Brain pericyte (primary cell): Measurements from ENCODE around the gene STXBP5.

ENCODE experiments used
- DNase-seq: peaks from one replicate; pipeline ENCODE4 v3.0.0-alpha.2; 2012; ENCODE audit warnings: low read depth, low spot score

The STXBP5 gene

DNA sequence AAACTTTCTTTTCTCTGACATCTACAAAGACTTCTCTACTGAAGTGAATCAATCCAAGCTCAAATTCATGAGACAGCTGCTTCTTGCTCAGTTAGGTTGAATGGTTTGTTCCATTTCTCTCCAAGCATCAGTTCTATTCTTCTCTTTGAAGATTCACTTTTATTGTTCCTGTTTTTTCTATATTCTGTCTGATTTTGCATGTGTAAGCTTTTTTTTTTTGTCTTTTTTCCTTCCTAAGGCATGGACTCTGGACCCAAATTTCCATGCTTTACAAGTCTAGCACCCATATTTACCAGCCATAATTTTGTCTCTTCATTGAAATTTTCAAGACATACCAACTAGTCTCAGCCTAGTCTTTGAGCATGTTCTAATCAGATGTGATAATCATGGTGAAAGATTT is 25.9 kb upstream of the STXBP5 start:
- no peak for DNase-seq

DNA sequence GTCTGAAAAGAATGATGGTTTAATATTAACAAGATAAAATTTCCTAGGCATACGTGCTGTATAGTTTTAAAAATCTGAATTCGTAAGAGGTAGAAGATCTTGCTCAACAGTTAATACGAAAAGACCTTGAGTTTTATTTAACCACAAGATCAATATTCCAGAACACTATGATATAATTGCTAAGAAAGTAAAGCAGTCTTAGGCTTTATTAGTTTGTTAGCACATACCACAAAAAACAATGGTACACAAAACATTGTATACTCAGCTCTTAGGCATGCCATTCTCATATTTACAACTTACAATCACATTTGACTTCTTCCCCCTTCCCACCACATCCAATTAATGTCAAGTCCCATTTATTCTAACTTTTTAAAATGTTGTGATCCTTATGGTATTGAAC is 24.4 kb upstream of the STXBP5 start:
- no peak for DNase-seq

DNA sequence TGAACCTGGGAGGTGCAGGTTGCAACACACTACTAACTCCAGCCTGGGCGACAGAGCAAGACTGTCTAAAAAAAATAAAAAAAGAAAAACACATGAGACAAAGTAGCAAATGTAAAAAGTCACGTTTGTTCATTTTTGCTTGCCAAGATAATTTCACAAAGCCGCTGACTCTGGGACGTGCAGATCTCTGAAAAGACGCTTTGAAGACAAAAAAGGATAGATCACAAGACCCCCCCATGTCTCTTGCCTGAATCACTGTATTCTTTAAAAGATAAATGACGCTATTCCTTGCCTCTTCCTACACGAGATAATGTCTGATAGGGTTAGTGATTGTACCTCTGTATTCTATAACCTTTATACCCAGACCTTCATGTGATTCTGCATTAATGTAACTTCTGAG is 23.3 kb upstream of the STXBP5 start:
- no peak for DNase-seq

DNA sequence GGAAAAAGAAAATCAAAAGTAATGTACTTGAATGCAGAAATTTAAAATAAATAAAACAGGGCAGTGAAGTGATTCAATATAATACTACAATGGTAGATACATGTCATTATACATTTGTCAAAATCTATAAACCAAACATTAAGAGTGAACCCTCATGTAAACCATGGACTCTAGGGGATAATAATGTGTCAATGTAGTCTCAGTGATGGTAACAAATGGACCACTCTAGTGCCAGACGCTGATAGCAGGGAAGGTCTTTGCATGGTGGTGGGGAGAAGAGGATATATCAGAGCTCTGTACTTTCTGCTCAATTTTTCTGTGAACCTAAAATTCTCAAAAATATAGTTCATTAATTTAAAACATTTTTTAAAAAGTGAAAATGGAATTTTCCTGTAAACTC is 19.8 kb upstream of the STXBP5 start:
- no peak for DNase-seq

DNA sequence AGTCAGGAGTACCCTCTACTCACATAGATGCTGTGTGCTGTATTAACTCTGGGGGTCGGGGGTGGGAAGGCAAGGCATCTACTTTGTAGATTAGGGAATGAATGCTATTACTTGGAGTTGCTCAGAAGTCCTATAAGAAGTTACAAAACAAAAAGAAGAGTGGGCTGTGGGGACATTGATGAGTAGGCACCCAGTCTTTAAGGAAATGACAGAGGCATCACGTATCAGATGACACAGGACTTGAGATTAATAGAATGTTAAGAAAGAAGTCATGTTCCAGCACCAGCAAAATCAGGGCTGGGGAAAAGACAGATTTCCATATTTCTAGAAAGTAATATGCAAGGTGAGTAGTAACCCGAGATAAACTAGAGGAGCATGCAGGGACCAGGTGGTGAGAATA is 19.0 kb upstream of the STXBP5 start:
- no peak for DNase-seq

DNA sequence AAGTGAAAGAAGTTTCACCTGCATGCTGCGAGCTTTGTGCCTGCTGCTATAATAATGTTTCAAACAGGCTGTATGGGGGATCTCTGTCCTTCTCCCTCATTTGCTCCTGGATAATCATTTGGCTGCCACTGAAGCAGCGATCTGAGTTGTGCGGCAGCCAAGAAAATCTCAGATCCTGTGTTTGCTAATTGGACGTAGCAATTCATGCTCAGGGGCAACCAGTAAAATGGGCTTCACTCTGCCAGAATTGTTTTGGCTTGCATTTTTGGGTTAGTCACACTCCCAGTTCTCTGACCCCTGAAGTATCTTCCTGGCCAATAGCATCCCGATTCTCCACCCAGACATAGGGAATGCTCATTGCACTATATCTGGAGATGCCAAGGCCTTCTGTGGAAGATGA is 13.7 kb upstream of the STXBP5 start:
- no peak for DNase-seq

DNA sequence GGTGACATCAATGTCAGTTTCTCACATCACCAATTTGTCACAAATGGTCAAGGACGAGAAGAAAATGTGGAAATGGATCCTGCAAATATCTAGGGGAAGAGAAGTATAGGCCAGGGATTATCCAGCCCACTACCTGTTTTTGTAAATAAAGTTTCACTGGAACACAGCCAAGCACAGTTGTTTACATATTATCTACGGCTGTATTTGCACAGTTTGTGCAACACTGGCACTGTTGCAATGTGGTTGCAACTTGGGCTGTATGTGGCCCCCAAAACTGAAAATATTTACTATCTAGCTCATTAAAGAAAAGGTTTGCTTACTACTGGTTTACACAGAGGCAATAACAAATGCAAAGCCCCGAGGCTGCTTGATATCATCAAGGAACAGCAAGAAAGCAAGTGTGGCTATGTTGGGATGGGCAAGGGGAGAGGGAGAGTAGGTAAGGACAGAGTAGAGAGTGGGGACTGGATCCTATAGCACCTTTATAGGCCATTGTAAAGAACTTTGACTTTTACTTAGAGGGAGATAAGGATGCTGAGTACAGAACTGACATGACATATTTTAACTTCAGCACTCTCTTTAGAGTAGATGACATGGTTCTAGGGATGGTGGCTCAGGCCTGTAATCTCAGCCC is 11.8 kb upstream of the STXBP5 start:
- DNase-seq = no peak

DNA sequence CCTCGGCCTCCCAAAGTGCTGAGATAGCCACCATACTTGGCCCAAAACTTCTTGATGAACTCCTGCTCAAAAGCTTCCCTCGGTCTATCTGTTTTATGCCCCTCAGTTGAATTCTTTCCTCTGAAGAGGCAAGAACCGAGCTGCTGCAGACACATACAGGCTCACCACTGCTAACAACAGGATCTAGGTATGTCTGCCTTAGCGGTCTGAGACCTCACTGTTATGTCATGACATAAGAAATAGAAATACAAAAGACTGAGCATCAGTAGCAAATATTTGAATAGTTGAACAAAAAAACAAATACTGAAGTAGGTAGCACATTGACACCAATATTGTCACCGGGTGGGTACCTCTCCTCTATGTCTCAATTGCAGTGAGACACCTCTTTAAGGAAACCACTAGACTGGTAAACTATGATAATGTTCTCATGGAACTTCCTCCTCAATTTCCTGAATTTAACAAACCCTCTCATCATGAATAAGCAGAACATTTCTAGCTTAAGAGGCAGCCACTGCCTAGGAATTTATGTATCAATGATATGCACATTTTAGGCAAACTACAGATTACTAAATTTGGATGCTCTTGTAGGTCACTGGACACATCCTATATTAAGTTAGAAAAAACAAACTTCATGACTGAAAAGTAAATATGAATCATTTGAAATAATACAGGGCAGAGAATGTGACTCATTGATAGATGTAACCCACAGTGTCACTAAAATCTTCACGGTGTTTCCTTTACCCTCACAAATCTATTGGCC is 9.4 kb upstream of the STXBP5 start:
- DNase-seq = no peak

DNA sequence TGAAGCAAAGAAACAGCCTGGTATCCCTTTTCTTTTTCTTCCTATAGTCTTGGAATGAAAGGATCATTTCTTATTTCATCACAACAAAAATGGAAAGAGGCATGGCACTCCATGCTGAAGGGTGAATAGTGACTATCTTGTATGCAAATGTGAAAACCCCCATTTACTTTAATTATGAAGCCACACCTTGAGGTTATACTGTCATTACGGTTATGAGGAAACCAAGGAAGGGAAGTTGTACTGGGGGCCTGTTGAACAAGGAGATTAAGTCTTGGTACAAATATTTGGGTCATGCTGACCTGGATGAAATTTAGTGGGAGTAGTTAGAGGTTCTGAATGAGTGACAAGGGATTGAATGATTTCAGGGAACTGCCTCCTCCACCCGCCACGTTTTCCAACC is 8.7 kb upstream of the STXBP5 start:
- no peak for DNase-seq

DNA sequence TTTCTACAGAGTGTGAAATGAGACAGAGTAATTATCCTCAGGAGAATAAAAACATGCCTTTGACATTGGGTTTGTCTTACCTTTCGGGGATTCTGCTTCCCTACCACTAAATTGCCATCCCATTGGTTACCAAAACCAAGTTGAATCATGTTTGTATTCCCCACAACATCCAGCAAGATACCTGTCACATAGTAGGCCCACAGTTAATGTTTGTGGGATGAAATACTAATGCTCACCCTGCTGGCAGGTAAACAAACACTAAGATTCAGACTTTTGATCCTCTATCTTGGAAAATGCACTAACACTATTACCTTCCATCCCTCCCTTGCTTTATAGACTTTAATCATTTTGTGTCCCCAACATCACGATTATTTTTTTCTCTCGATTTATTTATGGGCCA is 8.2 kb upstream of the STXBP5 start:
- no peak for DNase-seq

DNA sequence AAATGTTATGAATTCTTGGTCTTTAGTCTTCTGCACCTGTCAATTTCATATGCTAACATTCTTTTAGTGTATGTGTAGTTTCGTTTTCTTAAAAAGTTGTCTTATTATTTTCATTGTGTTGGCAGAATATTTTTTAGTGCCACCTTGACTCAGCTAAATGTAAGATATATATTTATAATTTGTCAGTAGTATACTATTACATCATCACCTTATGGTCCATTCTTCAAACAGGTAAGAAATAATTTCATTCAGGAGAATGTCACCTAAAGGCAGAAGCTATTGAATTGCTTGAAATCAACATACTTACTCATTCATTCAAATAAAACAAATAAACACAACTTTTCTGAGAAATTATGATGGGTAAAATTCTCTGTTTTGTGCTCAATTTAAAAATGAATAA is 3.5 kb upstream of the STXBP5 start:
- DNase-seq = no peak

DNA sequence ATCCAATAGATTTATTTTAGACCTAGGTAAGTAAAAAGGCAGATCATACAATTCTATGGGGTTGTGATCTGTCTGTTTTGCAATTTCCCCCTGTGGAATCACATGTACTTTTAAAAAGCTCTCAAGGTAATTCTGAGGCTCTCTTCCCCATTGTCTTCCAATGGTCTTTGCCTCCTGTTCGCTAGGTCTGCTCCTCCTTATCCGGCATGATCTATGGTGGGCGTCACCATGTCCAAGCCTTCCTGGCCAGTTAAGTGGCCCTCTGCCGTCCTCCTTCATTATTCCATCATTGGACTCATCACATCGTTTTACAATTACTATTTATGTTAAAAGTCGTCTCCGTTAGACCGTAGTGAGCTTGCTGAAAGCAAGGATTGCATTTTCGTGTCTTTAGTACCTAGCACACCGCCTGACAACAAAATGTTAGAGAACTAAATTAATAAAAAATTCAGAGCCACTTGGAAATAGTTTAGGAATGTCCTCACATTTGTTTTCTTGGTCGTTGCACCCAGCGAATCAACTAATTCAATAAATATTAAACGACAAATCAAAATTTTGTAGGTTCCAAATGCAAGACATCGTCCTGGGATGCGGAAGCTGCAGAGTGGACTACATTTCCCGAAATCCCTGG is 2.2 kb upstream of the STXBP5 start:
- DNase-seq = no peak

DNA sequence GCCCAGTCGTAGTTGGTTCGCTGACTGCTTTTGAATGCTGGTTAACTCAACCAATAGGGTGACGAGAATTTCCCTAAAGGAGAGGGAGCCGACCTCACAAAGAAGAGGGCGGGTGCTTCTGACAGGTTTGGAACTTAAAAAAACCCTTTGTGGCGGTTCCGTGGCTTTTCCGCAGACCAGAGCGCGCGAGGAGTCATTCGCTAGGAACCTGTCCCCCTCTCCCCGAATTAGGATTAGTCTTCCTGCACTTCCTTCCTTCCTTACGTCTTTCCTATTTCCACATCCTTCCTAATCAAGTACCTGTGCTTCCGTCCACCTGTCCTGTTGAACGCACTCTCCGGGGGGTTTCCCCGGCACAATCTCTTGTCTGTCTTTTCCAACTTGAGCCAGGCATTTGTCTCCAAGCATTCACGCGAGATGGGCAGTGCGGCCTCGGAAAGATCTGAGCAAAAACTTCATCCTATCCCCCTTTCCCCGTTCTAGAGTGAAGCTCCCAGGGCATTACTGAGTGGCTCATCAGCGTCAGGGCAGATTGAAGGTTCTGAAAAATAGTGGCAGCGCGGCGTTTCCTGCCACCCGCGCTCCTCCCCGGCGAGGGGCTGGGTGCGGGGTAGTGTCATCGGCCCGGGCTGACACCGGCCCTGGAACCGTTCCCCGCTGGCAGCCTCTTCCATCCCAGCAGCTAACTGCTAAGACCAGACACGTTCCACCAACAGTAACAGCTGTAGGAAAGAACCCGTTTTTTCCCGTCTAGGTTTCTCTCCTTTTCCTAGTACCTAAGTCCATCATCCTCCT is 1.5 kb upstream of the STXBP5 start:
- DNase-seq = peak; percentile 83

DNA sequence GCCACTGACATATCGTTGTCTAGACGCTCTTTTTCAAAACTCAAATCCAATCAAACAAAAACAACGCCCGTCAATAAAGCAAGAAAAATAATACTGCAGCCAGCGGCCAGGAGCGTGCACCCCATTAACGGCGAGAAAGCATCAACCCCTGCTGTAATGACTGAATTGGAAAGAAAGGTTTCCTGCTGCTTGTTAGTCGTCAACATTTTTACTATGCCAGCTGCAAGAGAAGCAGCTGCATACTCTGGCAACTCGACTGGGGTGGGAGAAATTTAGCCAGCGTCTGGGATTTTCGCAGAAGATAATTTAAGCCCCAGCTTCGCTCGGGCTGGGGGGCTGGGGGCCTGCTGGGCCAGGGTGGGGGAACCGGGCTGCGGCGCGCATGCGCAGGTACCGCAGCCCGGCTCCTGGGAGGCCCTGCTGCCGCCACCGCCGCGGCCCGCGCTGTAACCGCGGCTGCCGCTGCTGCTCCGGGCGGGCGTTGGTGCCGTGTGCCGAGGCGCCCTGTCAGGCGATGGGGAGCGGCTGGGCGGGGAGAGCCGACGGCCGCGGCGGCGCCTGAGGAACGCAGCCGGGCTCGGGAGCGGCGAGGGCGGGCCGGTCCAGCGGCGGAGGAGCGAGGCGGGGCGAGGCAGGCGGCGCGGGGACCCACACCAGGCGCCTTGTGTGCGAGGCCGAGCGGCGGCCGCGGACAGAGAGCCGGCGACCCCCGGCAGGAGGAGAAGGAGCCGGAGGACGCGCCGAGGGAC is 732 bp upstream of the STXBP5 start:
- peak; percentile 60 for DNase-seq

DNA sequence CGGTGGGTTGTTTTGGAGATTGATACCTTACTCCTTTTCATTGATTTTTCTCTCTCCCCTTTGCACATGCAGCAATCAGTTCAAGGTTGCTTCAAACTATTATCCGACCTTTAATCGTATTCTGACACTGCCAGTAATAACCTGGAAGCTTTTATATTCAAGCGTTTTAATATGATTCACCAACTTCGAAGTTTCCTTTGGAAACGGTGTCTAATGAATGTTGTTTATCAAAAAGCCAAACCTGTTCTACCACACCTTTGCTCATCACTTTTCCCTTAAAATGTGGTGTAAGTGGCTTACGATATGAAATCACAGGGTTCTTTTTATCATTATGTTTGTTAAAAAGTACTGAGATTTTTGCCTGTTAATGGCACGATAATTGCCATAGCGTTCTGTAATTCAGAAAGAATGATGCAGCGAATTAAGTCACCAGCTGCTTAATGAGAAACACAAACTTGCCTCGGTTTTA is 660 bp downstream of the STXBP5 start:
- no peak for DNase-seq

DNA sequence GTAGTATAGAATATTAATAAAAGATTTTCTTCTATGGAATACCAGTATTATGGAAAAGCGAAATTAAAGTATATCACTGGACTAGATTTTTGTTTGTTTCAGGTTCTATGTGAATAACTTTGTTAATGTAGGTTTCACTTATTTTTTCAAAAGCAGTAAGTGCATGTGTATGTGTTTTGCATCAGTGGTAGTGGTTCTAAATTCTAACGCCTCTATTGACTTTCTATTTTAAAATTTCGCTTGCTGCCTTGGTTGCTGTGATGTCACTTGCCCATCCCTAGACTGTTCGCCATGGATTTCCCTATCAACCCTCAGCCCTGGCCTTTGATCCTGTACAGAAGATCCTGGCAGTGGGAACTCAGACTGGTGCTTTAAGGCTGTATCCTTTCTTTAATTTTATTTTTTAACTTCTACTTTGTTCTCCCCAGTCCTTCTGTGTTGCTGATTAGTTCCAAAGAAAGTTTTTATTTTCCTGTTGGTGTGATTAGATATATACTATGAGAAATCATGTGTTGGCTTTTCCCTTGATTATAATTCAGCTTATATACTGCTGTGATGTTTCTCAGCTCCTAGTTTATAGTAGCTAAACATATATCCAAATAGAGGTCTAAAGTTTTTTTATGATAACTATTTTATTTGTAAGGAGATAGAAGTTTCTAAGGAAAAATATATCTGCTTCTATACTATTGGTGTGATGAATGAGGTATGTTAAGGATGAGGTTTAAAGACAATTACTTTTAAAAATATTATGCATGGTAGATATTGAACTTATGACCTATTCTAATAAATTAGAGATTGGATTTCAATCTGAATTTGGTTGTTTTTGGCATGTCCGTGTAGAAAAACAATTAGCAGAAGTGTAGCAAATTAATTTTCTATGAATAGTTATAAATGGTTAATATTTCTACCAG is 1.7 kb downstream of the STXBP5 start:
- DNase-seq = no peak

DNA sequence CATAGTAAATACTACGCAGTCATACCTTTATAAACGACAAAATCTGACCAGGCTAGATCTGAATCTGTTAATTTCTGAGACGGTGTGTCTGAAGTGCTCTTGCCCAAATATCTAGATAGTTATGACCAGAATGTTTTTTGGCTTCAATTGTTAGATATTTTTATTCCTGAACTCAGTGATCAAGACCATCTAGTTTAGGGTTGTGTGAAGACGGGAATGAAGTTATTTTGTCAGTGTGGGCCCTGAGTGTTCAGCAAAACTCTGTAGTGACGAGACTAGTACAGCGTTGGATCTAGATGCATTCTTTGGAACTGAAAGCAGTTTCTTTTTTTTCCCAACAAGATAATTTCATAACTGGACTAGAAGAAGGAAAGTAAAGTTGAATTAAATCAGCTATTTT is 3.1 kb downstream of the STXBP5 start:
- DNase-seq = no peak

DNA sequence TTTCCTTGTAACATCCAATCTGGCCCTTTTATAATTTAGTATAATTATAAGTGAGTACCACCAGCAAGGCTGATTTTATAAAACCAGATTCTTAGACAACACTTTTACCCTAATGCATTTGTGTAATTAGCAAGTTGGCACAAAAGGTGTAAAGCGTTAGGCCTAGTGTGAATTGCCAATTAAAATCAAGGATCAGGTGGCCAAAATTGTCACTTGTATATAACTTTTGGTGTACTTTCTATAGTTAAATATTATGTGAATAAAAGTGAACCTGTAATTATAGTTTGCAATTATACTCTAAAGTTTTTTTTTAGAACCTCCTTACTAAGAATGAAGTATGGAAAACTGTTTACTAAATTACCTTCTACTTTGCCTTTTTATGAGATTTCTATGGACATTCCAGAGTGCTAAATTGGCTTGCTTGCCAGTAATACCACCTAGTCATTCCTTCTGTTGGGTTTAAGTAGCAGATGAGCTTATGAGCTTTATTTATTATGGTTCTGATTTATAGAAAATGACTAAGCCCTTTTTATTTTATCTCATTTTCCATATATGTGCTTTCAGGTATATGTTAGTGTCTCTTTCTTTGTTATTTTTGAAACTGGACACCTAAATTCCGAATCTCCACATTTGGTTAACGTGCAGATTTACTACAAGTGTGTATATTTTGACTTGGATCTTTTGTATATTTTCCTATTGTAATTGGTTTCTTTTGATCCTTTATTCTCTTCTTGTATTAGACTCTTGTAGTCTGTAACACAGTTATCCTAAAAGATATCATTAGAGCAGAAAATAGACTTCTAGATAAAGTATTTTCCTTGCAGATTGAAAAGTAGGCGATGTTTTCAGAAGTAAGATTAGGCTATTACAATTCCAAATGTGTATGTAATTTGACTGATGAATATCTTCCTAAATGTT is 3.9 kb downstream of the STXBP5 start:
- DNase-seq = no peak

DNA sequence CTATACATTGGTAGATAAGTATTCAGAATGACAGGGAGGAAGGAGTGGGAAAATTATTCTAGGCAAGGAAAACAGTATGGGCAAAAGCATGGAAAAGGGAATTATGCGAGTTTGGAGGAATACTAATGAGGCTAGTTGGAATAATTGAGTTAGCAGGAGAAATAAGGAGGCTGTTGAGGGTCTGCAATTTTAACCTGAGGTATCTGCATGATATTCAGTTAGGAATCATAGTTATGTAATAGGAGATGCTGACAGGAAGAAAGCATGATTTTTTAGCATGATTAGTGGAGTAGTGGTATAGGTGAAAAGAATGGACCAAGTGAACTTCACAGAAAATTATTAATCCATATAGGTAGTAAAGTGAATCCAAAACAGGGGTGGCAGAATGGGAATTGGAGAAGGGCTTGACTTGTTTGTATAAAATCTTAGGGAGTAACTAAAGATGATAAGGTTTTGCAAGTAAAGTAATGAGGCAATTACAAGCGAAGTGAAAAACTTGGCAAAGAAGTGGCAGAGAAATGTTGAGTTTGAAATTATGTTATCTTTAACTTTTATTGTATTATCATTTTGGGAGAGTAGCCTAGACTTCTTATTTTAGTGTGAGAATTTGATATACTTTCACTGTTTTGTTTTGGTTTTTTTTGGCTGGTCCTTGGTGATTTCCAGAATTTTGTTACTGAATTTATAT is 5.7 kb downstream of the STXBP5 start:
- no peak for DNase-seq
